DMS114 treated with DMSO at 0.1 percent for 48 hours (cell line): Measurements from ENCODE around the gene LRP11.

Experiments used
- DNase-seq: peaks from one replicate; lab custom pipeline; 2025; ENCODE audit not compliant: unreplicated experiment; lab: John Stamatoyannopoulos, UW

LRP11 gene

DNA sequence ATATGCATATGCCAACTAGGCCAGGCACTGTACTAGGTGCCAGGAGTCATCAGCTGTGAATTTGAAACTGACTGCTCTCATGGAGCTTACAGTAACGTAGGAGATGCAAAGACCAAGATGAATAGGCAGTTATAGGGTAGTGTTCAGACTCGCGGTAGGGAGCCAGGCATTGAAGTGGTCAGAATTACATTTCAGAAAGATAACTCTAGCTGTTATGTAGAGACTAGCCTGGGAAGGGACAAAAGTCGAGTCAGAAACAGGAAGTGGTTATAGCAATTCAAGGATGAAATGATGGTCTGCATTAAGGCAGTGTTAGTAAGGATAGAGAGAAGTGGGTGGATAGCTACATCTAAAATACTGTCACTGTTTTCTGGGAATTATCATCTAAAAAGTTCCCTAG, 58.0 kb downstream of the LRP11 start:
- DNase-seq: no peak

DNA sequence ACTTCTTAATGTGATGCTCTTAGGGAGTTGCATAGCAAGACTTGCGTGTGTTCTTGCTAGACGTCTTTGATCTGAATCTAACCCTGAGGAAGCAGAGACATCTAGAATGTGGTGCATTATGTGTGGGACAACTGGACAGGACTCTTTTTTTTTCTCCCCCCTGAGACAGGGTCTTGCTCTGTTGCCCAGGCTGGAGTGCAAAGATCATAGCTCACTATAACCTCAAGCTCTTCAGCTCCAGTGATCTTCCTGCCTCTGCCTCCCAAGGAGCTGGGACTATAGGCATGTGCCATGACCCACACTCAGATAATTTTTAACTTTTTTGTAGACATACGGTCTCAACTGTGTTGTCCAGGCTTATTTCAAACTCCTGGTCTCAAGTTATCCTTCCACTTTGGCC, 80.6 kb downstream of the LRP11 start:
- DNase-seq: no peak

DNA sequence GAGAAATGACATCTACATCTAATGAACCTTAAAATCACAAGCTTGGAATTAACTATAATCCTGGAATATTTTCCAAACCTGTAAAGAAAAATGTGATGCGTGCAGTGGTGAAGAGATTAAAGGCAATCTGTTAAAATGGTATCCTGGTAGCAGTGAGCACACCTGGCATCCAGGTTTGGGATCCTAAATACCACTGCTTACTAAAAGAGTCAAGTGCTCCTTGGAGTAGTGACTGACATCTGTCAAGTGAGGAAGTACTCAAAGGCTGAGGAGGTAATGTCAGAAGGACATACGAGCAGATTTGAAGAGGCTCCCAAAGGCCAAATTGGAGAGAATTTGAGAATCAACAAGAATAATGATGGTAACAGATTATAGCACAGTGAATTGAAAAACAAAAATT, 81.8 kb downstream of the LRP11 start:
- no peak for DNase-seq

DNA sequence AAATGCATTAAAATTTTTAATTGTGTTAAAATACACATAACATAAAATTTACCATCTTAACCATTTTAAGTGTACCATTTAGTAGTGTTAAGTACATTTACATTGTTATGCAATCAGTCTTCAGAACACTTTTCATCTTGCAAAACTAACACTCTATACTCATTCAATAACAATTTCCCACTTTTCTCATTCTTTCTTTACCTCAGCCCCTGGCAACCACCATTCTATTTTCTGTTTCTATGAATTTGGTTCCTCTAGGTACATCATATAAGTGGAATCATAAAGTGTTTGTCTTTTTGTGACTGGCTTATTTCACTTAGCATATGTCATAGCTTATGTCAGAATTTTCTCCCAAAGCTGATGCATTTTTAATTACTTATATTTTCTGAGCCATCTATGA, 82.4 kb downstream of the LRP11 start:
- DNase-seq: no peak

DNA sequence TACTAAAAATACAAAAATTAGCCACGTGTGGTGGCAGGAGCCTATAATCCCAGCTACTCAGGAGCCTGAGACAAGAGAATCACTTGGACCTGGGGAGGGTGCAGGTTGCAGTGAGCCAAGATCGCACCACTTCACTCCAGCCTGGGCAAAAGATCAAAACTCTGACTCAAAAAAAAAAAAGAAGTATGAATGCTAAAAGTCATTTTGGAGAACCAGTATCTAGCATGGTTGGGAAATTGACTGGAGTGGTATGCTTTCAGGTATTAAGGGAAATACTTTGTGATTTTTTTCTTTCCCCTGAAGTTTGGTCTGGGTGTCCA, 84.6 kb downstream of the LRP11 start:
- no peak for DNase-seq

DNA sequence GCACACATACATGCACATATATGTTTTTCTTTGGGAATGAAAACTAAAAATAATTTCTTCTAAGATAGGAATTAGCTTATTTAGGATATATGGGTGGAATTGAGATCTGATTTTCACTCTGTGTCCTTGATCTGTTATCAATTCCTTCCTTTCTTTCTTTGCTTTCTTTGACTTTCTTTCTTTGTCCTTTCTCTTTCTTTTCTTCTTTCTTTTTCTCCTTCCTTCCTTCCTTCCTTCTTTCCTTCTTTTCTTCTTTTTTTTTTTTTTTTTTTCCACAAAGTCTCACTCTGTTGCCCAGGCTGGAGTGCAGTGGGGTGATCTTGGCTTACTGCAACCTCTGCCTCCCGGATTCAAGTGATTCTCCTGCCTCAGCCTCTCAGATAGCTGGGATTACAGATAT, 86.5 kb downstream of the LRP11 start:
- no peak for DNase-seq

DNA sequence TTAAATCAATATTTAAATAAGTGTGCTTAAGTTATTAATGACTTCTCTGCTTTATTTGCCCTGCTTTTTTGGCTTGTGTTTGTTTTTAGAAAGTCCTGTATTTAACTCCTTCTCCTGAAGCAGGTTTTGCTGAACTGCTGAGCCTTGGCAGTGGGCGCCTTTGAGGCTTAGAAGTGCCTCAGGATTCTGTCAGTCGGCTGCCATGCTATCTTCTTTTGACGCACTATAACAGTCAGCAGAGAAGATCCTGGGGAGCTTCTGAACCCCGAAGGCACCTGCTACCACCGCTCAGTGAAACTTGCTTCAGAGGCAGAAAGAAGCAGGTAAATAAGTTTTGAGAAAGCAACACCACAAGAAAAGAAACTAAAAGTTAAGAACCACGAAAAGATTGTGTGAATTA, 92.2 kb downstream of the LRP11 start:
- DNase-seq: no peak

DNA sequence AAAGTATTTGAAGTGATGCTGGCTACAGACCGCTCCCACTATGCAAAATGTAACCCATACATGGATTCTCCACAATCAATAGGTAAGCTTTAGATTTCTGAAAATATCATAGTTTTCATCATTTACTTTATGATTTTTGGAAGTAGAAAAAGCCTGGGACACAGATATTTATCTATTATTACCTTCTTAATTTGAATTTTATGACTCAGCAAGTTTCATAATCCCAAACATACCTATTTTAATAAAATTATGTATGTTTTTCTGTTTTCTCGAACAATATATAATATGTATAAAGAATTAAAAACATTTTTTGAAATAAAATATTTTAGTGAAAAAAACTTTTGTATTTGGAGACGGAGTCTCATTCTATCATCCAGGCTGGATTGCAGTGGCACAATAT, 93.0 kb downstream of the LRP11 start:
- DNase-seq: no peak

DNA sequence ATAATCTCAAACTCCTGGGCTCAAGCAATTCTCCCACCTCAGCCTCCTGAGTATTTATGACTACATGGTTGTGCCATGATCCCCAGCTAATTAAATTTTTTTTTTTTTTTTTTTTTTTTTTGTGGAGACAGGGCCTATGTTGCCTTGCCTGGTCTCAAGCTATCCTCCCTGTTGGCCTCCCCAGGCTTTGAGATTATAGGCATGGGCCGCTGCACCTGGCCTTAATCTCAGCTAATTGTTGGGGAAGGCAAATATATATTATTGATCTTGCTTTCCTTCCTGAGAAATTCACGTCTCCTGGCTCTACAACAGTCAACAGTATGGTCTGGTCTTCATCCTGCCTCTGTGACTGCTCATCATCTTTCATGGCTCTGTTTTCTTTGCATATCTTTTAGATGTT, 94.5 kb downstream of the LRP11 start:
- DNase-seq: no peak
